Endothelial cell (in vitro differentiated cells): Measurements from ENCODE around the gene FAM228B. TPM values are rescaled to one million over a fixed set of nuclear protein-coding genes. Genes with fewer than 3 reads are reported as not detected.

Experiments
- DNase-seq: peaks from one replicate; pipeline ENCODE4 v3.0.0; 2021; ENCODE audit warnings: low spot score
- H3K27ac Mint-ChIP-seq: one replicate; pipeline ENCODE4 v1.8.0; 2021; ENCODE audit warnings: mixed read lengths, inconsistent platforms; ENCODE audit not compliant: unreplicated experiment
- H3K27me3 Mint-ChIP-seq: one replicate; pipeline ENCODE4 v1.8.0; 2021; ENCODE audit warnings: mild to moderate bottlenecking, moderate library complexity, mixed read lengths, inconsistent platforms; ENCODE audit not compliant: unreplicated experiment
- H3K36me3 Mint-ChIP-seq: one replicate; pipeline ENCODE4 v1.8.0; 2021; ENCODE audit warnings: mild to moderate bottlenecking, low read depth, mixed read lengths, inconsistent platforms; ENCODE audit not compliant: unreplicated experiment
- H3K4me1 Mint-ChIP-seq: one replicate; pipeline ENCODE4 v1.8.0; 2021; ENCODE audit warnings: mild to moderate bottlenecking, mixed read lengths, inconsistent platforms; ENCODE audit not compliant: unreplicated experiment
- H3K4me3 Mint-ChIP-seq: one replicate; pipeline ENCODE4 v1.8.0; 2021; ENCODE audit warnings: mild to moderate bottlenecking, mixed read lengths, inconsistent platforms; ENCODE audit not compliant: unreplicated experiment
- H3K9me3 Mint-ChIP-seq: one replicate; pipeline ENCODE4 v1.8.0; 2021; ENCODE audit warnings: mixed read lengths, inconsistent platforms; ENCODE audit not compliant: unreplicated experiment
- CTCF ChIP-seq: fragments of 200-600 bp; sonication (generic); IDR thresholded peaks from one replicate; pipeline ENCODE4 v1.5.0; 2021; ENCODE audit warnings: antibody characterized with exemption; ENCODE audit not compliant: unreplicated experiment
- long read RNA-seq: library from polyadenylated mRNA; unstranded; transcript quantifications from one replicate; pipeline ENCODE4 v2.0.0, GENCODE V29; 2020; ENCODE audit not compliant: unreplicated experiment
- total RNA-seq: library from RNA; stranded (reverse); fragmentation: NEBNext Ultra II Directional; extraction: Animal tissue kit (Norgen Biotek cat#: 25700); gene quantifications from one replicate; pipeline ENCODE4 v1.2.1, GENCODE V29; 2021; ENCODE audit not compliant: unreplicated experiment

FAM228B gene
- total RNA-seq, result 21.3 TPM
- long read RNA-seq, partial matches to known transcripts, result 0 of 5 reads
- long read RNA-seq, other reads (novel, unspliced or antisense), result 4 of 5 reads

GRCh38 chr2:24123195-24123921 lies at the start of gene FAM228B, which contains the start of gene PFN4:
Gene FAM228B, plus strand, starts transcription at chr2:24123469. Its CDS starts 893 bp downstream, at chr2:24124362.
Gene PFN4, minus strand, starts transcription at chr2:24123334. Its CDS starts 799 bp downstream, at chr2:24122535.
- Mint-ChIP-seq H3K36me3 (no peaks in the 10 kb centered on the region), H3K4me3 (peak within 1 kb of the TSS; percentile 93), H3K4me1 (peaks cover 7% of the 10 kb centered on the region), H3K9me3 (no peaks in the 10 kb centered on the region), H3K27me3 (peaks cover 2% of the 10 kb centered on the region), H3K27ac (peak within 1 kb of the TSS; percentile 42)
- peak; percentile 65 for DNase-seq
- no peak for TF ChIP-seq CTCF

GRCh38 chr2:24073816-24074215 lies 49.5 kb upstream of the FAM228B start:
- H3K4me1 Mint-ChIP-seq, result peaks cover 33% of the 10 kb centered on the region
- H3K27me3 Mint-ChIP-seq, result peaks cover 8% of the 10 kb centered on the region
- no peak overlapping the region for H3K4me3 Mint-ChIP-seq
- no peak for TF ChIP-seq CTCF
- H3K27ac Mint-ChIP-seq, result no peak overlapping the region
- DNase-seq, result no peak
- H3K36me3 Mint-ChIP-seq, result peaks cover 24% of the 10 kb centered on the region
- H3K9me3 Mint-ChIP-seq, result no peaks in the 10 kb centered on the region

GRCh38 chr2:24075259-24075658 lies 48.0 kb upstream of the FAM228B start:
- H3K27me3 Mint-ChIP-seq, result peaks cover 8% of the 10 kb centered on the region
- H3K36me3 Mint-ChIP-seq, result peaks cover 21% of the 10 kb centered on the region
- peak overlapping the region; percentile 97 for H3K4me3 Mint-ChIP-seq
- peak overlapping the region; percentile 76 for H3K27ac Mint-ChIP-seq
- H3K4me1 Mint-ChIP-seq, result peaks cover 19% of the 10 kb centered on the region
- no peak for TF ChIP-seq CTCF
- DNase-seq, result no peak
- no peaks in the 10 kb centered on the region for H3K9me3 Mint-ChIP-seq

- no peaks in the 10 kb centered on the region for H3K9me3 Mint-ChIP-seq
- H3K4me3 Mint-ChIP-seq, result peak within 1 kb of the TSS; percentile 97
- peaks cover 26% of the 10 kb centered on the region for H3K36me3 Mint-ChIP-seq
- H3K27me3 Mint-ChIP-seq, result peaks cover 8% of the 10 kb centered on the region
- no peak for TF ChIP-seq CTCF
- DNase-seq, result peak; percentile 82
- peaks cover 19% of the 10 kb centered on the region for H3K4me1 Mint-ChIP-seq
- peak within 1 kb of the TSS; percentile 98 for H3K27ac Mint-ChIP-seq
These were observed 47.1 kb upstream of the FAM228B start, which contains the start of gene SF3B6 for GRCh38 chr2:24075915-24076848. Gene SF3B6, minus strand, starts transcription at chr2:24076326. Its CDS starts 97 bp downstream, at chr2:24076229.
